ENCODE data around the gene DNAJA3. TPM values are rescaled to one million over a fixed set of nuclear protein-coding genes. Genes with fewer than 3 reads are reported as not detected.
A peak's percentile ranks its signal among the peaks of the same experiment; 100 is the strongest.

Gene DNAJA3
- total RNA-seq, 1 donor from 2014 or later, result 40.7 TPM

- Histone ChIP-seq H3K9me3 (no peaks in the 10 kb centered on the region), H3K27me3 (no peaks in the 10 kb centered on the region), H3K27ac (no peak overlapping the region), H3K4me3 (no peak overlapping the region), H3K4me1 (peaks cover 0 to 9% of the 10 kb centered on the region in 2 donors), H3K36me3 (peaks cover 14 to 26% of the 10 kb centered on the region in 2 donors)
- intact Hi-C loops (cut with DNase I), result loop anchor here (10.0 kb wide), 1 partner anchor 797 kb away; the partner anchor contains the start of gene SLX4
- DNase-seq (ENCODE audit: low spot score in 2 of 2), result no peak
- no peak for TF ChIP-seq CTCF (IDR thresholded peaks at IDR 0.05)
Observed at GRCh38 chr16:4412159-4412558, 13.5 kb upstream of the DNAJA3 start.

GRCh38 chr16:4412854-4413253 lies 12.8 kb upstream of the DNAJA3 start:
- intact Hi-C loops (cut with DNase I), result loop anchor here (10.0 kb wide), 1 partner anchor 798 kb away; the partner anchor contains the start of gene SLX4
- peaks cover 8 to 19% of the 10 kb centered on the region in 2 donors for H3K36me3 ChIP-seq
- DNase-seq (ENCODE audit: low spot score in 2 of 2), result no peak
- no peaks in the 10 kb centered on the region for H3K27me3 ChIP-seq
- no peak for TF ChIP-seq CTCF (IDR thresholded peaks at IDR 0.05)
- H3K27ac ChIP-seq, result no peak overlapping the region
- H3K9me3 ChIP-seq, result no peaks in the 10 kb centered on the region
- no peak overlapping the region for H3K4me3 ChIP-seq
- peaks cover 0 to 9% of the 10 kb centered on the region in 2 donors for H3K4me1 ChIP-seq

- intact Hi-C loops (cut with DNase I), result loop anchor here (10.0 kb wide), 1 partner anchor 800 kb away; the partner anchor contains the start of gene SLX4
- H3K27me3 ChIP-seq, result no peaks in the 10 kb centered on the region
- DNase-seq (ENCODE audit: low spot score in 2 of 2), result no peak
- peaks cover 0 to 9% of the 10 kb centered on the region in 2 donors for H3K4me1 ChIP-seq
- TF ChIP-seq CTCF (IDR thresholded peaks at IDR 0.05), result no peak
- no peak overlapping the region for H3K27ac ChIP-seq
- H3K36me3 ChIP-seq, result peaks cover 0 to 13% of the 10 kb centered on the region in 2 donors
- peak overlapping the region in 1 of 2 donors; percentile 83 for H3K4me3 ChIP-seq
- H3K9me3 ChIP-seq, result no peaks in the 10 kb centered on the region
Observed at GRCh38 chr16:4414187-4414917, 11.3 kb upstream of the DNAJA3 start.

- H3K4me1 ChIP-seq, result peaks cover 0 to 9% of the 10 kb centered on the region in 2 donors
- peak in 1 of 3 experiments; percentile 4 for TF ChIP-seq CTCF (IDR thresholded peaks at IDR 0.05)
- peak overlapping the region; percentile 49 to 67 for H3K27ac ChIP-seq
- DNase-seq (ENCODE audit: low spot score in 2 of 2), result no peak
- H3K9me3 ChIP-seq, result no peaks in the 10 kb centered on the region
- H3K36me3 ChIP-seq, result peaks cover 0 to 13% of the 10 kb centered on the region in 2 donors
- intact Hi-C loops (cut with DNase I), result loop anchor here (1.0 to 10.0 kb wide), 4 partner anchors 10 to 801 kb away; partner anchors contain the start of genes DNAJA3, SLX4 and TFAP4
- H3K4me3 ChIP-seq, result peak overlapping the region; percentile 65 to 83
- no peaks in the 10 kb centered on the region for H3K27me3 ChIP-seq
Observed at GRCh38 chr16:4415538-4416199, 10.0 kb upstream of the DNAJA3 start.

- Histone ChIP-seq H3K9me3 (no peaks in the 10 kb centered on the region), H3K4me1 (peaks cover 0 to 9% of the 10 kb centered on the region in 2 donors), H3K36me3 (peaks cover 0 to 13% of the 10 kb centered on the region in 2 donors), H3K27me3 (no peaks in the 10 kb centered on the region), H3K4me3 (peak within 1 kb of the TSS; percentile 65 to 83), H3K27ac (peak within 1 kb of the TSS; percentile 49 to 67)
- peak in 1 of 3 experiments; percentile 3 for TF ChIP-seq CTCF (IDR thresholded peaks at IDR 0.05)
- intact Hi-C loops (cut with DNase I), result loop anchor here (1.0 to 10.0 kb wide), 4 partner anchors 9 to 802 kb away; partner anchors contain the start of genes DNAJA3, SLX4 and TFAP4
- DNase-seq (ENCODE audit: low spot score in 2 of 2), result peak; percentile 87 to 98
Observed at GRCh38 chr16:4416200-4417032, 9.3 kb upstream of the DNAJA3 start, which contains the start of gene CORO7. CORO7 (minus strand) TSS chr16:4416596; CDS start chr16:4416518, 78 bp downstream.
